Dermis blood vessel endothelial cell (primary cell): Measurements from ENCODE around the gene TPD52L1. TPM values are rescaled to one million over a fixed set of nuclear protein-coding genes. Genes with fewer than 3 reads are reported as not detected.
A peak's percentile ranks its signal among the peaks of the same experiment; 100 is the strongest.
"Not testable (repeated sequence)": the region's sequence is repeated elsewhere in the genome, so short reads cannot be mapped to it uniquely, and the experiment has no call there.

Source experiments
- DNase-seq: peaks from one replicate; pipeline ENCODE4 v3.0.0; 2010
- total RNA-seq: library from RNA; depleted of rRNA; stranded (reverse); fragments of >200 nt; gene quantifications from 2 replicates; pipeline ENCODE4 v1.2.3, GENCODE V29; 2014

TPD52L1 gene
- total RNA-seq, 1 donor from 2014 or later, result 10.7 TPM

DNA sequence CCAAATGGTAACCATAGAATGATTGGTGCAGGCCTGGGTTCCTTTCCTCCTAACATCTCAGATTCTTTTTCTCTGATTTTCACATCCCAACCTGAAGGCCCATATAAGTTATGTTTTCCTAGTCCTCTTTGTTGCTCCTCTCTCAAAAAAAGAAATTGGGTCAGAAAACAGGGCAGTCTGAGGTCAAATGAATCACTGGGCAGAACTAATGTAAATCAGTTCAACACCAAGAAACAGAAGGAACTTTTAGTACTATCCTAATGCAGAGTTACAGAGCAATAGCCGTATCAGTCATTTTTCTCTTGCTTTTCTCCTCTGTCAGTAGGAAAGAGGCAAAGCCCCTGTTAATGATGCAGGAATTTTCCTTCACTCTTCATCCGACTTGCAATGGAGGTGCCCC lies 11.0 kb upstream of the TPD52L1 start:
- DNase-seq, result no peak

DNA sequence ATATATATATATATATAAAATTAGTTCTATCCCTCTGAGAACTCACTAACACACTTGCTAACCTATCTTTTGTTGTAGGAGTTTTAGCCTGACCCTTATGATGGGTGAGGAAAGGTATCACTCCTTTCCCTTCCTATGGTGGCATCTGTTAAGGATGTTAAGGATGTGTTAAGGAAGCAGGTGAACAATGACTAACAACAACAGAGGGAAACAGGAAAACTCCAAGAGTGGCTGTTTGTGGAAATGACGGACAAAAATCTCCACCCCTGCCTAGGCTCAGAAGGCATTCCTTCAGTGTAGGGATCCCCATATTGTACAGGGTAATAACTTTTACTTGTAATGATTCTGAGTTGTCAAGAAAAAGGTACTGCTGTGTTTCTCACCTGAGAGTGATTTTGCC lies 8.8 kb upstream of the TPD52L1 start:
- peak; percentile 19 for DNase-seq

- DNase-seq, result peak; percentile 8
Measured at GRCh38 chr6:125149256-125150144, 4.1 kb upstream of the TPD52L1 start.

- DNase-seq, result no peak
Measured at GRCh38 chr6:125151700-125152099, 1.9 kb upstream of the TPD52L1 start.

DNA sequence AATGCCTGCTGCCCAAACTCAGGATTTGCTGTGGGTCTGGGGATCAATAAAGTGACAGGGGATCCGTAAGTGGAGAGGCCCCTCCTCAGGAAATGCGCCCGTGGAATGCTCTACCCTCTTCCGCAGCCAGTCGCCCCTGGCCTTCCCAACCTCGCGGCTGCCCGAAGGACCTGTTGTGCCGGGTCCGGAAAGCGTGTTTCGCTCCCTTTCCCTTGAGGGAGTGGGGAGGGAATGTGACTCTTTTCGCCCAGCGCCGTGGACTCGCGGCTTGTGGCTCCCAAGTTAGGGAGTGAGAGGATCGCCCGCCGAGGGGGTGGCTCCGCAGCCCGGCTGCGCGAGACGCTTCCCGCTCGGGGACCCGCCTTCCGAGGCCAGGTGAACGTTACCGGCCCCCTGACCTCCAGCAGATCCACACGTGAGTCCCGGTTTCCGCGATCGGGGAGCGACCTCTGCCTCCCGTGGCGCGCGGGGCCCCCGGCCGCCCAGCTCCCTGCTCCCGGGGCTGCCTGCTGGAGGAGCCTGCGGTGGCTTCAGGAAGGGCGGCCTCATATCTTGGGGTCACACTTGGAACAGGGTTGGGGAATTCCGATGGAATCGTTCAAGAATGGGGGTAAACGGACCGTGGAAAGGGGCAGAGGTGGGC lies 666 bp downstream of the TPD52L1 start:
- DNase-seq, result peak; percentile 17

GRCh38 chr6:125154761-125155135 lies 1.2 kb downstream of the TPD52L1 start:
- DNase-seq, result peak; percentile 28

GRCh38 chr6:125155344-125155743 lies 1.8 kb downstream of the TPD52L1 start:
- no peak for DNase-seq

DNA sequence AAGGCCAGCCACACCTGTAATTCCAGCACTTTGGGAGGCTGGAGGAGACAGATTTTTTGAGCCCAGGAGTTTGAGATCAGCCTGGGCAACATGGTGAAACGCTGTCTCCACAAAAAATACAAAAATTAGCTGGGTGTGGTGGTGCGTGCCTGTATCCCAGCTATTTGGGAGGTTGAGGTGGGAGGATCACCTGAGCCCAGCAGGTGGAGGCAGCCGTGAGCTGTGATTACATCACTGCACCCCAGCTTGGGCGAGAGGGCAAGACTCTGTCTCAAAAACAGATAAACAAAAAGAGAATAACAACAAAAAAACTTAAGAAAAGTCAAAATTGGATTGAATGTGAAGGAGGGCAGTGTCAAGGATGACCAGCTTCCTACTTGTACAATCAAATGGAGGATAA lies 2.9 kb downstream of the TPD52L1 start:
- DNase-seq, result no peak

DNA sequence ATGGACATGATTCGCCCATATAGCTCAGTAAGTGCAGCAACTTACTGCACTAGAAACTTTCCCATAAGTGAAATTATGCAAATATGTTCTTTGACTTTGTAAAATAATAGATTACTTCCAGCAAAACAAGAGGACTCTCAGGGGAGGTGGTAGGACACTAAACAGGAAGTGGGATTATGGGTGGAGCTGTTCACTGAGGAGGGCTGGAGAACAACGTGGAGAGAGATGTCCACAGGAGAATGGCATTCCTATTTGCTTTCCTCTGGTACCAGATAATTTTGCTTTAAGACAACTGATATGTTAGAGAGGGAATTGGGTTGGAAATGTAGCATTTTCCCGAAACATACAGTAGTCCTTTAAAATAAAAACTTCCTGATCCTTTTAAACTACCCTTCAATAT lies 3.7 kb downstream of the TPD52L1 start:
- DNase-seq, result no peak

GRCh38 chr6:125157725-125158124 lies 4.2 kb downstream of the TPD52L1 start:
- no peak for DNase-seq

GRCh38 chr6:125163339-125163738 lies 9.8 kb downstream of the TPD52L1 start:
- DNase-seq, result not testable (repeated sequence)

GRCh38 chr6:125163811-125164210 lies 10.2 kb downstream of the TPD52L1 start:
- DNase-seq, result no peak

DNA sequence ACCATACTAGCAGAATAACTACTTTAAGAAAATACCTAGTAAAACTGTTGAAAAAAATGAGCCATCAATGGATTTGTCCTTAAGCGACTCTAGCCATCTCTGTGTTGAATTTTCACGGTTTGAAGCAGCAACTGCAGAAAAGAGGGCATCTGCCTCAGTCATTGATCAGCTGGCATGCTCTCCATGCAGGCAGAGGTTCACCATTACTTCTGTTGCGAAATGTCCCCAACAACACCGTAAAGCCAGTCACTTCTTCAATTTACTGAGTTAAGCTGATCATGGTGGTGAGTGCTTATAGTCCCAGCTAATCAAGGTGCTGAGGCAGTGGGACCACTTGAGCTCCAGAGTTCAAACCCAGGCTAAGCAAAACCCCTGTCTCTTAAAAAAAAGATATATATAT lies 11.1 kb downstream of the TPD52L1 start:
- DNase-seq, result no peak

DNA sequence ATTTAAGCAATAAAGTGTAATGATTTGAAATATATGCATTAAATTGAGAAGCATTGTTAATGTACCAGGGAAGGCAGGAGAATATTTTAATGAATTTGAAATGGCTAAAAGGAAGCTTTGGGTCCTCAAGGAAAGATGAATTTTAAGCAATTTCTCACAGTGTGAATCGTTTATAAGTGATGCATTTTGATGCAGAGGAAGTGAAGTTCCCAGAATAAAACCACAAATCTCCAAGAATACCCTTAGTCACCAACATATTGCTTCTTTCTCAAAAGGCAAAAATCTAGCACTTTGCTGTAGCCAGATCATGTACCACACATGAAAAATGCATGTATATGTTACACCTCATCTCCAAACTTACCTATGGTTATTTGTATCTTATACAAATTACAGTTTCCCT lies 11.7 kb downstream of the TPD52L1 start:
- DNase-seq, result no peak

- DNase-seq, result no peak
Measured at GRCh38 chr6:125165776-125166175, 12.2 kb downstream of the TPD52L1 start.

DNA sequence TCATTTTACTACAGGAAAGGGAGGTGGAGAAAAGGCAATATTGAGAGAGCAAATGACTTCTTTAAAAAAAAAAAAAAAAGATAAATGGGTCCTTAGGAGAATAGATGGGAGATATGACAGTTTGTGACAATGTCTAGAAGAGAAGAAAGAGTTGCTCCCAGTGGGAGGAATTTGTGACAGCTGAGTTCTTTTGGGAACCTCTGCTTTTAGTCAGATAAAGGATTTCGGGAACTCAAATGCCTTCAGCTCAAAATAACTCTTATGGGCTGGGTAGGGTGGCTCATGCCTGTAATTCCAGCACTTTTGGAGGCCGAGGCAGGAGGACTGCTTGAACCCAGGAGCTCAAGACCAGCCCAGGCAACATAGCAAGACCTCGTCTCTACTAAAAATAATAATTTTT lies 13.1 kb downstream of the TPD52L1 start:
- DNase-seq, result no peak

GRCh38 chr6:125167579-125167978 lies 14.0 kb downstream of the TPD52L1 start:
- no peak for DNase-seq

DNA sequence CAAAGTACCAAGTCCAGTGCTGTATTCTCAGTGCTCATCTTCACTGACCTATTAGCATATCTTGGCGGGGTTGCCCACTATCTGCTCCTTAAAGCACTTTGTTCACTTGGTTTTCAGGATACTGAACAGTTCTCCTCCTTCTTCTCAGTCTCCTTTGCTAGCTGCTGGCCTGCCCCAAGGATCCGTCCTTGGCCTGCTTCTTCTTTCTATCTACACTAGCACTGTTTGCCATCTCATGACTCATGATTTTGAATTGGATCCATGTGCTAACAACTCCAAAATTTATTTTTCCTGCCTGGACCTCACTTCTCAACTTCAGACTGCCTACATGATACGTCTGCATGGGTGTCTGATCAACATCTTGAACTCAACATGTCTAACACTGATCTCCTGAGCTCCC lies 15.5 kb downstream of the TPD52L1 start:
- DNase-seq, result no peak

- DNase-seq, result no peak
Measured at GRCh38 chr6:125169522-125169921, 15.9 kb downstream of the TPD52L1 start.

- no peak for DNase-seq
Measured at GRCh38 chr6:125170376-125170775, 16.8 kb downstream of the TPD52L1 start.

DNA sequence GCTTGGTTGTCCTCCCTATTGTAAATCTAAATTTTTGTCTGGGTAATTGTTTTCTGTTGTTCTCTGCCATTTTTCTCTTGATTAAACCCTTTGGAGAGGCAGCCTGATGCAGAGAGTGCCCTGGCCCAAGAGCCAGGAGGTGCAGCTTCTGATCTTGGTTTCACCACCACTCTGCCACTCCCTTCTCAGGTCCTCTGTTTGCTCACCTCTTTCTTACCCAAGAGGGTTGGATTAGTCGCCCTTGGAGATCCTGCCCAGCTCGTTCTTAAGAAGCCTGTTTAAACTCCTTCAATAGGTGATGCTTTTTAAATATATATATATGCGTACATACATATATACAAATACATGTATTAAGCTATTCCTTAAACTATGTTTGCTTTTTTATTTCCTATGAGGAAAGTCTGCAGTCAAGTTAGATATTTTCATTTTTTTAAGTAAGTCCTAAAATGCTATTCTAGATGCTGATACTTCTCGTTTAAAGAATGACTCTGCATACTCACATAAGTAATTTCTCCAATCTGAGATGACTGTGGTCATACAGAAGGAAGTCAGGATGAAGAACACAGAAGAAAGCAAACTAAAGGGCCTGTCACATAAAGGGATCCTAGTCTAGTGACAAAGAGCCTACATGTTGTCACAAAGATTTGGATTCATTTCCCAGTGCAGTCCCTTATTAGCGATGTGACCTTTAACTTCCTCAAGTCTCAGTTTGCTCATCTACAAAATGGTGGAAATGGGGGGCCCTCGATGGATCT lies 19.9 kb downstream of the TPD52L1 start:
- DNase-seq, result no peak

DNA sequence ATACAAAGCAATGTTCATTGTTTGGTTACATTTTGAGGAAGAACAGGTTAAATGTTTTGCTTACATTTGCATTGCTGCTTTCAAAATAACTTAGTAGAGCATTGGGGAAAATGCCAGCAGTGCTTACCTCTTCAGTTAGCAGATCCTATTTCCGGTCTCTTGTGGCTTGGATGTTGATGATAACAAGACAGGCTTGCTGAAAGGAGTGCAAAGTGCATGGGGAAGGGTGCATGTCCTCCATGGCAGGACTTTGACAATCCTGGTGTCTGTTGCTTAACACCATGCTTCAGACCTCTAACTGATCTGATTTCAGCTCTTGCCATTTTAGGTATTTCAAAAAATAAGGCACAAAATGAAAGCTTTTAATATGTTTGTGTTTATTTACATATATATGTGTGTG lies 21.1 kb downstream of the TPD52L1 start:
- no peak for DNase-seq

- no peak for DNase-seq
Measured at GRCh38 chr6:125175466-125176048, 22.0 kb downstream of the TPD52L1 start.
